Caco-2 (cell line): Measurements from ENCODE around the gene DPP10. TPM values are rescaled to one million over a fixed set of nuclear protein-coding genes. Genes with fewer than 3 reads are reported as not detected.

Experiments used
- BruUV-seq: library from RNA; stranded (reverse); fragments of 400-500 nt; replicated peaks from 2 replicates; lab custom pipeline; 2021; lab: Mats Ljungman, UMichigan
- CTCF ChIA-PET: fragments of 300-600 bp; sonication (Branson Sonifier 250); formaldehyde crosslinking; loops from one replicate; lab custom pipeline; 2022; ENCODE audit warnings: antibody characterized with exemption; lab: Charles Lee
- POLR2A ChIA-PET: fragments of 300-600 bp; sonication (Branson Sonifier 250); formaldehyde crosslinking; loops from one replicate; lab custom pipeline; 2022; ENCODE audit warnings: antibody characterized with exemption; lab: Charles Lee
- DNase-seq, 2 experiments: peaks; one replicate each; pipeline versions ENCODE4 v3.0.0 to v3.0.0-alpha.2; 2020 to 2022
- H3K27me3 ChIP-seq: replicated peaks from 2 replicates; pipeline ENCODE4 v1.6.0; 2011; ENCODE audit warnings: low read length; ENCODE audit not compliant: control insufficient read depth, insufficient read depth
- H3K36me3 ChIP-seq: 2 replicates; pipeline ENCODE4 v1.5.1; 2011; ENCODE audit warnings: low read length; ENCODE audit not compliant: control insufficient read depth, insufficient read depth
- H3K4me1 ChIP-seq: fragments of 250-450 bp; sonication (Bioruptor Pico); 2 replicates; pipeline ENCODE4 v1.5.1; 2020; ENCODE audit warnings: mild to moderate bottlenecking
- H3K4me3 ChIP-seq: 2 replicates; pipeline ENCODE4 v1.5.1; 2011; ENCODE audit warnings: low read depth, mild to moderate bottlenecking, control low read depth, low read length
- H3K9me3 ChIP-seq: fragments of 250-450 bp; sonication (Bioruptor Pico); 2 replicates; pipeline ENCODE4 v1.5.1; 2020; ENCODE audit warnings: mild to moderate bottlenecking, moderate library complexity
- H3K27ac Mint-ChIP-seq: one replicate; pipeline ENCODE4 v1.8.0; 2022; ENCODE audit warnings: mixed read lengths; ENCODE audit not compliant: unreplicated experiment
- H3K27me3 Mint-ChIP-seq: one replicate; pipeline ENCODE4 v1.8.0; 2022; ENCODE audit warnings: mixed read lengths; ENCODE audit not compliant: insufficient read depth, unreplicated experiment
- H3K36me3 Mint-ChIP-seq: one replicate; pipeline ENCODE4 v1.8.0; 2022; ENCODE audit warnings: mild to moderate bottlenecking, mixed read lengths; ENCODE audit not compliant: insufficient read depth, unreplicated experiment
- H3K4me1 Mint-ChIP-seq: one replicate; pipeline ENCODE4 v1.8.0; 2022; ENCODE audit warnings: low read depth, mixed read lengths; ENCODE audit not compliant: unreplicated experiment
- H3K4me3 Mint-ChIP-seq: one replicate; pipeline ENCODE4 v1.8.0; 2022; ENCODE audit warnings: mild to moderate bottlenecking, moderate library complexity, mixed read lengths; ENCODE audit not compliant: unreplicated experiment
- H3K9me3 Mint-ChIP-seq: one replicate; pipeline ENCODE4 v1.8.0; 2022; ENCODE audit warnings: mixed read lengths; ENCODE audit not compliant: unreplicated experiment
- CTCF ChIP-seq, 2 experiments: fragments of 200-600 bp in 1 of 2; IDR thresholded peaks; 1 replicate in 1 of 2; 2 replicates in 1 of 2; pipeline versions ENCODE4 v1.5.1 to v1.8.0; 2011 to 2022; ENCODE audit warnings: antibody characterized with exemption in 1 of 2, control low read depth in 1 of 2, inconsistent platforms in 1 of 2, low read depth in 1 of 2, low read length in 1 of 2, mild to moderate bottlenecking in 1 of 2, moderate library complexity in 1 of 2; ENCODE audit not compliant: insufficient read depth in 1 of 2, severe bottlenecking in 1 of 2, unreplicated experiment in 1 of 2
- intact Hi-C: fragments of 100-400 bp; cut with micrococcal nuclease; formaldehyde crosslinking; loops from one replicate; pipeline ENCODE4 v1.10.0; 2022; ENCODE audit not compliant: unreplicated experiment
- total RNA-seq: library from RNA; stranded (reverse); gene quantifications from 2 replicates; pipeline ENCODE4 v1.2.3, GENCODE V29; 2022

The DPP10 gene
- total RNA-seq, 1 experiment from 2014 or later, result not detected

- Histone ChIP-seq H3K9me3 (no peaks in the 10 kb centered on the region), H3K4me1 (peaks cover 11% of the 10 kb centered on the region), H3K4me3 (no peak overlapping the region), H3K27me3 (no peaks in the 10 kb centered on the region), H3K36me3 (no peaks in the 10 kb centered on the region)
- Mint-ChIP-seq H3K36me3 (no peaks in the 10 kb centered on the region), H3K9me3 (no peaks in the 10 kb centered on the region), H3K27ac (no peak overlapping the region), H3K27me3 (no peaks in the 10 kb centered on the region), H3K4me1 (peaks cover 12% of the 10 kb centered on the region), H3K4me3 (no peak overlapping the region)
- no TSS peak for BruUV-seq
- TF ChIP-seq CTCF (IDR thresholded peaks at IDR 0.05; ENCODE audit: insufficient read depth in 1 of 2, low read depth in 1 of 2, low read length in 1 of 2, severe bottlenecking in 1 of 2, unreplicated experiment in 1 of 2), result no peak
- intact Hi-C loops, result no loop called here
- POLR2A ChIA-PET, result no interaction called here
- CTCF ChIA-PET, result no interaction called here
- DNase-seq, result no peak
Observed at GRCh38 chr2:114527330-114527983, 85.0 kb downstream of the DPP10 start.

GRCh38 chr2:114534116-114535084, 92.0 kb downstream of the DPP10 start:
- no peaks in the 10 kb centered on the region for H3K36me3 ChIP-seq
- intact Hi-C loops, result no loop called here
- H3K27me3 ChIP-seq, result no peaks in the 10 kb centered on the region
- BruUV-seq, result no TSS peak
- H3K36me3 Mint-ChIP-seq, result no peaks in the 10 kb centered on the region
- no peak overlapping the region for H3K27ac Mint-ChIP-seq
- H3K4me3 ChIP-seq, result no peak overlapping the region
- H3K4me3 Mint-ChIP-seq, result no peak overlapping the region
- no peaks in the 10 kb centered on the region for H3K9me3 Mint-ChIP-seq
- H3K9me3 ChIP-seq, result no peaks in the 10 kb centered on the region
- ChIA-PET CTCF (interaction anchor here (0.6 kb wide), 1 partner anchor 136 kb away, joined by 3 read pairs; no protein-coding TSS in a partner anchor), POLR2A (no interaction called here)
- no peaks in the 10 kb centered on the region for H3K4me1 ChIP-seq
- TF ChIP-seq CTCF (IDR thresholded peaks at IDR 0.05; ENCODE audit: insufficient read depth in 1 of 2, low read depth in 1 of 2, low read length in 1 of 2, severe bottlenecking in 1 of 2, unreplicated experiment in 1 of 2), result no peak
- DNase-seq, result no peak
- H3K4me1 Mint-ChIP-seq, result peaks cover 5% of the 10 kb centered on the region
- peaks cover 2% of the 10 kb centered on the region for H3K27me3 Mint-ChIP-seq

GRCh38 chr2:114537777-114538176, 95.3 kb downstream of the DPP10 start:
- TF ChIP-seq CTCF (IDR thresholded peaks at IDR 0.05; ENCODE audit: insufficient read depth in 1 of 2, low read depth in 1 of 2, low read length in 1 of 2, severe bottlenecking in 1 of 2, unreplicated experiment in 1 of 2), result no peak
- no peak overlapping the region for H3K4me3 ChIP-seq
- H3K9me3 ChIP-seq, result no peaks in the 10 kb centered on the region
- no peak overlapping the region for H3K27ac Mint-ChIP-seq
- no peak overlapping the region for H3K4me3 Mint-ChIP-seq
- no peaks in the 10 kb centered on the region for H3K4me1 ChIP-seq
- ChIA-PET POLR2A (no interaction called here), CTCF (no interaction called here)
- H3K27me3 Mint-ChIP-seq, result peaks cover 2% of the 10 kb centered on the region
- H3K4me1 Mint-ChIP-seq, result peaks cover 7% of the 10 kb centered on the region
- no peaks in the 10 kb centered on the region for H3K27me3 ChIP-seq
- no peaks in the 10 kb centered on the region for H3K36me3 ChIP-seq
- no peaks in the 10 kb centered on the region for H3K36me3 Mint-ChIP-seq
- intact Hi-C loops, result no loop called here
- no peak for DNase-seq
- no peaks in the 10 kb centered on the region for H3K9me3 Mint-ChIP-seq
- BruUV-seq, result no TSS peak
